K562 treated with DMSO at 1 percent for 12 hours (cell line): Measurements from ENCODE around the gene SLC26A1. TPM values are rescaled to one million over a fixed set of nuclear protein-coding genes. Genes with fewer than 3 reads are reported as not detected.

Experiments
- total RNA-seq: library from RNA; unstranded; fragments of 300-600 nt; gene quantifications from 2 replicates; pipeline ENCODE4 v1.2.3, GENCODE V29; 2022; ENCODE audit not compliant: insufficient read depth

SLC26A1 gene, protein sequence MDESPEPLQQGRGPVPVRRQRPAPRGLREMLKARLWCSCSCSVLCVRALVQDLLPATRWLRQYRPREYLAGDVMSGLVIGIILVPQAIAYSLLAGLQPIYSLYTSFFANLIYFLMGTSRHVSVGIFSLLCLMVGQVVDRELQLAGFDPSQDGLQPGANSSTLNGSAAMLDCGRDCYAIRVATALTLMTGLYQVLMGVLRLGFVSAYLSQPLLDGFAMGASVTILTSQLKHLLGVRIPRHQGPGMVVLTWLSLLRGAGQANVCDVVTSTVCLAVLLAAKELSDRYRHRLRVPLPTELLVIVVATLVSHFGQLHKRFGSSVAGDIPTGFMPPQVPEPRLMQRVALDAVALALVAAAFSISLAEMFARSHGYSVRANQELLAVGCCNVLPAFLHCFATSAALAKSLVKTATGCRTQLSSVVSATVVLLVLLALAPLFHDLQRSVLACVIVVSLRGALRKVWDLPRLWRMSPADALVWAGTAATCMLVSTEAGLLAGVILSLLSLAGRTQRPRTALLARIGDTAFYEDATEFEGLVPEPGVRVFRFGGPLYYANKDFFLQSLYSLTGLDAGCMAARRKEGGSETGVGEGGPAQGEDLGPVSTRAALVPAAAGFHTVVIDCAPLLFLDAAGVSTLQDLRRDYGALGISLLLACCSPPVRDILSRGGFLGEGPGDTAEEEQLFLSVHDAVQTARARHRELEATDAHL
- total RNA-seq = 1.7 and 3.3 TPM in 2 replicates

DNA sequence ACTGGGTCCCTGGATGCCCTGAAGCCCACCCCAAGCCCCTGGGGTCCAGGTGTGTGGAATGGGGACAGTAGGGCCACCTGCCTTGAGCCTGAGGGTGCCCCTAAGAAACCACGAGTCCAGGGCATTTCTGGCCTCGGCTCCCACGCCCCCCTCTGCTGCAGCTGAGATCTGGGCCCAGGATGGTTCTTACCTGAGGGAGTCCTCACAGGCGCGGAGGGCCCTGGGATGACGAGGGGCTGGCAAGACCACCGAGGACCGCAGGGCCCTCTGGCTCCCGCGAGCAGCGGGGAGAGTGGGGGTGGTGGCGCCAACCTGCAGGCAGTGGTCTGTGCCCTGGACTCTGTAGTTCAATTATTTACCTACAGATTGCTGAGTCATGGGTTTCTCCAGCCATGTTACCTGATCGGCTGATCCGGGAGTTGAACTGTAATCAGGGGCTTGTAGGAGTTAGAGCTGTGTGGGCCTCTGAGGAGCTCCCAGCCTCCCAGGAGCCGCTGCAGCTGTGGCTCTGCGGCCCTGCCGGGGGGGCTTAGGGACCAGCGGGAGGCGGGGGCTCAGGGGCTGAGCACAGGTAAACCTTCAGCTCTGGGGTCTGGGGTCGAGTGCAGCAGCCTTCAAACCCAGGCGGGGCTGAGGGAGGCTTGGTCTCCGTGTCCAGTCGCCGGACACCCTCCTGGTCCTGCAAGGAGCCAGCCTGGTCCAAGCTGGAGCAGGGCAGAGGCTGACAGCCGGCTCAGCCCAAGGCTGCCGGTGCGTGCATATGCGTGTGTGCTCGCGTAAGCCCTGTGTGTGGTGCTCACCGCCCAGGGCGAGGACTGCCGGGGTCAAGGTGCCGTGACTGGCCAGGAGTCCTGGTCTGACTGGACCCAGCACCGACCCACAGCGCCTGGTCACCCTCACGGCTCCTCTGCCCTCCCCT, at the start of gene SLC26A1:
Gene SLC26A1 (minus strand): TSS at position 294 of the 919 bp plus-strand sequence. CDS start 1,701 bp downstream, outside the sequence.

DNA sequence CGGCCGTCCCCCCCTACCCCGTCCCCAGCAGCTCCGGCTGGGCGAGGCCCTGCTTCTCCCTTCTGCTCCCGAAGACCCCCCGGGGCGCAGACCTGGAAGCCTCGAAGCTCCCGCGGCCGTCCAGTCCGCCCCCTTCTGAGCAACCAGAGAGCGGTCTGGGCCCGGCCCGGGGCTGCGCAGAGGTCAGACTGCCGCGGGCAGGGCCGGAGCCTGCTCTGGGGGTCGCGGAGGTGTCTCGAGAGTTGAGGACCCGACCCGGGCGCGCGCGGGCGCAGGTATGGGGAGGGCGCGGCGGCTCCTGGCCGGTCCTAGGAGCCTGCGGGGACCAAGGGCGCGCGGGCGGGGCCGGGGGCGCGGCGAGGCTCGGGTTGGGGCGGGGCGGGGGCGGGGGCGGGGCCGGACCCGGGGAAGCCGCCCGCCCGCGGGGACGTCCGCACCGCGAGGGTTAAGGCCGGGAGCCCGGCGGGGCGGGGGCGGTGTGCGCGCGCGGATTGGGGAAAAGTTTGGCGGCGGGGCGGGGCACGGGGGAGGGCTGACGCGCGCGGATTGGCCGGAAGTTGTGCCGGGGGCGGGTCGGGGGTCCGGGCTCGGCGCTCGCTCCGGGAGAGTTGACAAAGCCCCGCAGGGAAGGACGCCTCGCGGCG, 17.9 kb upstream of the SLC26A1 start, which contains the start of gene FGFRL1:
Gene FGFRL1 (plus strand): TSS at position 605 of the 644 bp plus-strand sequence. CDS start 860 bp downstream, outside the sequence.

DNA sequence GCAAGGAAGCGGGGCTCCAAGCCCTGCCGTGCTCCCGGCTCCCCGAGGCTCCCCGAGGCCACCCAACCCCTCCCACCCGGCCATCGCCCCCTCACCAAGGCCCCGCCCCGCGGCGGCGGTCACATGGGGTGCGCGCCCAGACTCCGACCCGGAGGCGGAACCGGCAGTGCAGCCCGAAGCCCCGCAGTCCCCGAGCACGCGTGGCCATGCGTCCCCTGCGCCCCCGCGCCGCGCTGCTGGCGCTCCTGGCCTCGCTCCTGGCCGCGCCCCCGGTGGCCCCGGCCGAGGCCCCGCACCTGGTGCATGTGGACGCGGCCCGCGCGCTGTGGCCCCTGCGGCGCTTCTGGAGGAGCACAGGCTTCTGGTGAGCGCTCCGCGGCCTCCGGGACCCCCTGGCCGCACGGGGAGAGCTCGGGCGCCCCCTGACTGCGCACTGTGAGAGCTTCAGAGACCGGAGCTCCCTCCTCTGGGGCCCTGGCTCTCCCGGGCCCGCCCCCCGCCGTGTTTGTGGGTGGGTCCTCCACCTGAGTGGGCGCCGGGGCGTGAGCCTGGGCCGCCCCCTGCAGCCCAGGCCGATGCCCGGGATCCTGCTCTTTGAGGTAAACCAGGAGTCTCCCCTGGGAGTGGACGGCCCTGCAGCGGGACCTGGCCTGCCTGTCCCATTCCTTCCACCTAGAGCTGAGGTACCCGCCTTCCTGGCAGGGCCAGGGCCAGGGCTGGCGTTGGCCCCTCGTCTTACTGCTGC, 6.2 kb downstream of the SLC26A1 start, which contains the start of gene IDUA:
Gene IDUA (plus strand): TSS at position 166 of the 745 bp plus-strand sequence. CDS start 41 bp downstream, at position 207.

DNA sequence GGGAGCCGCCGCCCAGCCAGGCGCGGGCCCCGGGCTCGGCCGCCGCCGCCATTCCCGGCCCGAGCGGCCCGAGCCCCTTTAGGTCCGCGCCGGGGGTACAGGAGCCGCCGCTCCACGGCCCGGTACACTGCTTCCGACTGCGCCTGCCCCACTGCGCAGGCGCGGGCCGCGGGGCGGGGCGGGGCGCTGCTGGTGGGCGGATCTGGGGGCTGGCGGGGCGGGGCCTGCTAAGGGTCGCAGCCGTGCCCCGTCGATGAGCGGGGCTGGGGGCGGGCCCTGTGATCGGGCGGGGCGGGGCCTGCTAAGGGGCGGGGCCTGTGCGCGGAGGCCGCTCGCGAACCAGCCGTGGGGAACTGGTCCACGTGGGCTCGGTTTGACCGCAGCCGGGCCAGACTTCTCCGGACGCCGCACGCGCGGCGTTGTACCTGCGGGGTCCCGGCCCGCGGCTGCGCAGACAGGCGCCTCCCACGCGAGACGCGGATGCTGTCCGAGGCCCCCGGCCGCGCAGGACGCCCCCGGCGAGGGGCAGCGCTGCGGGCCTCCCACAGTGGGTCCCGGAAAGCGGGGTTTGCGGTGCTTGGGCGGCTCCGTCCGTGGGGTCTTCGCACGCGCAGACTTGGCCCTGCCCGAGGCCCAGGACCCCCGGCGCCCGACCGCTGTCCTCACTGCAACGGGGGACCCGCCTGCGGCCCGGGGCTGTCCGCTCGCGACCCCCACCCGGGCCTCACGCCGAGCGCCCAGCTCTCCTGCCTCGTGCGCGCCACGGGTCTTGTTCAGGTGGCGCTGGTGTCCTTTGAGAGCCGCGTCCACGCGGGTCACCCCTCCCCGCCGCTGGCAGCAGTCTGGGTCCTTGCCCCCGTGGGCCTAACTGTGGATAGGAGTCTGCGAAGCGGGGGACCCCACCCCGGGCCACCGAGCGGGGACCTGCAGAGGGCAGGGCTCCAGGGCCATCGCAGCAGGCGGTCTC, 19.5 kb downstream of the SLC26A1 start, which contains the start of gene DGKQ:
Gene DGKQ (minus strand): TSS at position 139 of the 967 bp plus-strand sequence. CDS start 87 bp downstream, at position 52.

Other genes starting within 250 kb of the SLC26A1 start
- not detected in 2 replicates for gene CPLX1, start 167.3 kb downstream of the SLC26A1 start, total RNA-seq
- gene GAK, start 61.1 kb downstream of the SLC26A1 start, total RNA-seq = 99.7 and 106 TPM in 2 replicates
- 31.2 and 48.5 TPM in 2 replicates for gene TMEM175, start 60.9 kb downstream of the SLC26A1 start, total RNA-seq
- gene DGKQ, start 19.8 kb downstream of the SLC26A1 start, total RNA-seq = 19.5 and 33.3 TPM in 2 replicates
- 11.7 and 15.3 TPM in 2 replicates for gene IDUA, start 6.4 kb downstream of the SLC26A1 start, total RNA-seq
- 16.6 and 31.0 TPM in 2 replicates for gene FGFRL1, start 18.2 kb upstream of the SLC26A1 start, total RNA-seq
- not detected in 2 replicates for gene RNF212, start 120.2 kb upstream of the SLC26A1 start, total RNA-seq
- 2.7 TPM in 1 of 2 replicates, not detected in the other for gene SPON2, start 179.2 kb upstream of the SLC26A1 start, total RNA-seq